Chondrocyte (in vitro differentiated cells): ENCODE results near the gene MALRD1. TPM values are rescaled to one million over a fixed set of nuclear protein-coding genes. Genes with fewer than 3 reads are reported as not detected.

ENCODE experiments used
- DNase-seq: peaks from one replicate; pipeline ENCODE4 v3.0.0; 2021; ENCODE audit warnings: mixed read lengths, low spot score
- H3K27ac Mint-ChIP-seq: one replicate; pipeline ENCODE4 v1.8.0; 2021; ENCODE audit warnings: mild to moderate bottlenecking, moderate library complexity, mixed read lengths; ENCODE audit not compliant: unreplicated experiment
- H3K27me3 Mint-ChIP-seq: 2 replicates; pipeline ENCODE4 v1.8.0; 2021; ENCODE audit warnings: low read depth, mixed read lengths
- H3K36me3 Mint-ChIP-seq: 2 replicates; pipeline ENCODE4 v1.8.0; 2021; ENCODE audit warnings: low read depth, mixed read lengths
- H3K4me1 Mint-ChIP-seq: 2 replicates; pipeline ENCODE4 v1.8.0; 2021; ENCODE audit warnings: low read depth, mild to moderate bottlenecking, mixed read lengths
- H3K4me3 Mint-ChIP-seq: one replicate; pipeline ENCODE4 v1.8.0; 2021; ENCODE audit warnings: mild to moderate bottlenecking, moderate library complexity, mixed read lengths; ENCODE audit not compliant: unreplicated experiment
- H3K9me3 Mint-ChIP-seq: 2 replicates; pipeline ENCODE4 v1.8.0; 2021; ENCODE audit warnings: low read depth, mixed read lengths
- total RNA-seq: library from RNA; stranded (reverse); gene quantifications from 3 replicates; pipeline ENCODE4 v1.2.1, GENCODE V29; 2021
- TF ChIP-seq, protein P1 (sequence below): fragments of 200-600 bp; sonication (generic); IDR thresholded peaks from 2 replicates; pipeline ENCODE4 v1.5.0; 2021; ENCODE audit warnings: antibody characterized with exemption, mild to moderate bottlenecking, moderate library complexity

The MALRD1 gene
- total RNA-seq, 1 donor from 2014 or later = 0.27 TPM

DNA sequence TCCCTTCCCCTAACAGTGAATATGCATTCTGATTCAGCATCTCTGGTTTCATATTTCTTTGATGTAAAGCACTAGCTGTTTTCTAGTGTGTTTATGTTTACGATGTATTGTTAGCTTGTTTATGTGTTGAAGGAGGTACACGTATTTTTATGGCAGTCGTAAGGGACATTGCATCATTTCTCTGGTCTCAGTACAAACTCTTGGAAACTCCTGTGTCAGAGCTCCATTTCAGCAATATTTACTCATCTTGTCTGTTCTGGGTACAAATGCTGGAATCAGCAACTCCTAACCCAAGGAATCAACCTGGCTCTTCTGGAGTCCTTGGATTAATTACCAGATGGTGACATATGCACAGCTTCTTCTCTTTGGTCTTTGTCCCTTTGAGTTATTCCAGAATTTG is 497.6 kb downstream of the MALRD1 start:
- Mint-ChIP-seq H3K27me3 (no peaks in the 10 kb centered on the region), H3K27ac (no peak overlapping the region), H3K36me3 (no peaks in the 10 kb centered on the region), H3K4me1 (peaks cover 7% of the 10 kb centered on the region), H3K4me3 (no peak overlapping the region), H3K9me3 (peaks cover 11% of the 10 kb centered on the region)
- TF ChIP-seq, protein P1, sequence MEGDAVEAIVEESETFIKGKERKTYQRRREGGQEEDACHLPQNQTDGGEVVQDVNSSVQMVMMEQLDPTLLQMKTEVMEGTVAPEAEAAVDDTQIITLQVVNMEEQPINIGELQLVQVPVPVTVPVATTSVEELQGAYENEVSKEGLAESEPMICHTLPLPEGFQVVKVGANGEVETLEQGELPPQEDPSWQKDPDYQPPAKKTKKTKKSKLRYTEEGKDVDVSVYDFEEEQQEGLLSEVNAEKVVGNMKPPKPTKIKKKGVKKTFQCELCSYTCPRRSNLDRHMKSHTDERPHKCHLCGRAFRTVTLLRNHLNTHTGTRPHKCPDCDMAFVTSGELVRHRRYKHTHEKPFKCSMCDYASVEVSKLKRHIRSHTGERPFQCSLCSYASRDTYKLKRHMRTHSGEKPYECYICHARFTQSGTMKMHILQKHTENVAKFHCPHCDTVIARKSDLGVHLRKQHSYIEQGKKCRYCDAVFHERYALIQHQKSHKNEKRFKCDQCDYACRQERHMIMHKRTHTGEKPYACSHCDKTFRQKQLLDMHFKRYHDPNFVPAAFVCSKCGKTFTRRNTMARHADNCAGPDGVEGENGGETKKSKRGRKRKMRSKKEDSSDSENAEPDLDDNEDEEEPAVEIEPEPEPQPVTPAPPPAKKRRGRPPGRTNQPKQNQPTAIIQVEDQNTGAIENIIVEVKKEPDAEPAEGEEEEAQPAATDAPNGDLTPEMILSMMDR = no peak
- DNase-seq = no peak

DNA sequence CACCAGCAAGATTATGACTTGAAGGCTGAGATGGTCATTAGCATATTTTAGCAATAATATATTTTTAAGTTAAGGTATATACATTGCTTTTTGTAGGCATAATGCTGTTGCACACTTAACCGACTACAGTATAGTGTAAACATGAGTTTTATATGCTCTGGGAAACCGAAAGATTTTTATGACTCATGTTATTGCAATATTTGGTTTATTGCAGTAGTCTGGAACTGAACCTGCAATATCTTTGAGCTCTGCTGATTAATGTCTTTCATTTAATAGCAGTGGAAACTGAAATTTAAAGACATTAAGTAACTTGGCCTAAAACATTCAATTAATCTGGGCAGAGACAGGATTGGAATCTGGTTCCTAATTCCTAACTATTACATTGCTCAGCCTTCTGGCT is 500.9 kb downstream of the MALRD1 start:
- DNase-seq = no peak
- Mint-ChIP-seq H3K9me3 (peaks cover 14% of the 10 kb centered on the region), H3K27me3 (peaks cover 7% of the 10 kb centered on the region), H3K27ac (no peak overlapping the region), H3K36me3 (peaks cover under 1% of the 10 kb centered on the region), H3K4me1 (peaks cover 7% of the 10 kb centered on the region), H3K4me3 (no peak overlapping the region)
- TF ChIP-seq, protein P1 = no peak

DNA sequence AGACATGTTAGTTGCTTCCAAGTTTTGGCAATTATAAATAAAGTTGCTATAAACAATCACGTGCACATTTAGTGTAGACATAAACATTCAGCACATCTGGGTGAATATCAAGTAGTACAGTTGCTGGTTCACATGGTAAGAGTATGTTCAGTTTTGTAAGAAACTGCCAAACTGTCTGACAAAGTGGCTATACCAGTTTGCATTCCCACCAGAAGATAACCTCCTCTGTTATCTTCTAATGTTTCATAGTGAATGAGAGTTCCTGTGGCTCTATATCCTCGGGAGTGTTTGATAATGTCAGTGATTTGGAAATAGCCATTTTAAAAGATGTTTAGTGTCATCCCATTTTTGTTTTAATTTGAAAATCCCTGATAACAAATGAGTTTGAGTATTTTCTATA is 508.1 kb downstream of the MALRD1 start:
- no peak for DNase-seq
- peaks cover 1% of the 10 kb centered on the region for H3K36me3 Mint-ChIP-seq
- peaks cover 13% of the 10 kb centered on the region for H3K27me3 Mint-ChIP-seq
- TF ChIP-seq, protein P1 = no peak
- no peak overlapping the region for H3K27ac Mint-ChIP-seq
- no peaks in the 10 kb centered on the region for H3K9me3 Mint-ChIP-seq
- H3K4me1 Mint-ChIP-seq = peaks cover 8% of the 10 kb centered on the region
- H3K4me3 Mint-ChIP-seq = no peak overlapping the region

DNA sequence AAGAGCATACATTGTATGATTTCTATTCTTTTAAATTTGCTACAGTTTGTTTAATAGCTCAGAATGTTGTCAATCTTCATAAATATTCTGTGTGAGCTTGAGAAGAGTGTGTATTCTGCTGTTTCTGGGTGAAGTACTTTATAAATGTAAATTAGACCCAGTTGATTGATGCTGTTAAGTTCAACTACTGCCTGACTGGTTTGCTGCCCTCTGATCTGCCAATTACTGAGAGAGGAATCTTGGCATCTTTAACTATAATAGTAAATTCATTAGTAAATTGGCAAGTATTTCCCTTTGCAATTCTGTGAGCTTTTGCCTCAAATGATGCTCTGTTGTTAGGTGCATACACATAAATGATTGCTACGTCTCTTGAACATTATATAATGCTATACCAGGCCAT is 512.6 kb downstream of the MALRD1 start:
- H3K4me1 Mint-ChIP-seq = peaks cover 34% of the 10 kb centered on the region
- H3K4me3 Mint-ChIP-seq = no peak overlapping the region
- H3K9me3 Mint-ChIP-seq = peaks cover 3% of the 10 kb centered on the region

DNA sequence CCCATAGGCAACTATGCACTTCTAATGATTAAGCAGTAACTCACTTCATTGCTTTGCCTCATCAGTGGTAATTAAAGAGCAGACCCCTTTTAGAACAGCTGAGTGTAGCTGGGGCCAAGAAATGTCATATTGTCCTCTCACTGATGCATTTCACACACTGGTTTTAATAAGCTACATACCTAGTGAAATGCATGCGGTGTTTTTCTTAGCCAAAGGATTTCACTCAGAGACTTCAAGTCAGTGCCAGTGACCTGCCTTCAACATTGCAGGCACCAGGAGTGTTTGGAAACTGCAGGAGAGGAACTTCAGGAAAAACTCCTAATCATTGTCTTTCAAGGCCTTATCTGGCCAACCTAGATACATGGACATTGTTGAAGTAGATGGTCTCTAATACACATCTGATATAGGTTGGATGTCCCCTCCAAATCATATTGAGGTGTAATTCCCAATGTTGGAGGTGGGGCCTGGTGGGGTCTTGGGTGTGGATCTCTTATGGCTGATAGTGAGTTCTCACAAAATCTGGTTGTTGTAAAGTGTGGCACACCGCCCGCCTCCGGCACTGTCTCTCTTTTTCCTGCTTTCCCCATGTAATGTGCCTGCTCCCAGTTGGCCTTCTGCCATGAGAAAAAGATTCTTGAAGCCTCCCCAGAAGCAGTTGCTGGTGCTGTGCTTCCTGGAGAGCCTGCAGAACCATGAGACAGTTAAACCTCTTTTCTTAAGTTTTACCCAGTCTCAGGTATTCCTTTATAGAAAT is 515.0 kb downstream of the MALRD1 start:
- Mint-ChIP-seq H3K4me1 (peaks cover 43% of the 10 kb centered on the region), H3K27me3 (no peaks in the 10 kb centered on the region), H3K9me3 (peaks cover 3% of the 10 kb centered on the region), H3K4me3 (peak overlapping the region; percentile 16), H3K36me3 (peaks cover 2% of the 10 kb centered on the region), H3K27ac (peak overlapping the region; percentile 12)
- TF ChIP-seq, protein P1 = no peak
- no peak for DNase-seq

More for the DNA sequence above, 512.6 kb downstream of the MALRD1 start:
- Mint-ChIP-seq H3K27me3 (peaks cover 3% of the 10 kb centered on the region), H3K36me3 (peaks cover 2% of the 10 kb centered on the region), H3K27ac (peak overlapping the region; percentile 41)
- TF ChIP-seq, protein P1 = no peak
- DNase-seq = no peak
